GM23248 (cell line): ENCODE data around the gene PPOX.

Source experiments
- EZH2 ChIP-seq: fragments of 200-600 bp; sonication (generic); IDR thresholded peaks from 2 replicates; pipeline ENCODE4 v1.6.1; 2018; ENCODE audit warnings: antibody characterized with exemption, mild to moderate bottlenecking; ENCODE audit not compliant: insufficient read depth, poor library complexity, severe bottlenecking
- EZH2phosphoT487 ChIP-seq: fragments of 200-600 bp; sonication (generic); IDR thresholded peaks from 2 replicates; pipeline ENCODE4 v1.6.1; 2018; ENCODE audit warnings: antibody characterized with exemption, moderate library complexity, mild to moderate bottlenecking, low read depth; ENCODE audit not compliant: insufficient read depth

- no peak for TF ChIP-seq EZH2
- TF ChIP-seq EZH2phosphoT487: no peak
These were observed 27.8 kb upstream of the PPOX start for GRCh38 chr1:161138431-161138830.
